ENCODE measurements around the gene CAMLG.

DNA sequence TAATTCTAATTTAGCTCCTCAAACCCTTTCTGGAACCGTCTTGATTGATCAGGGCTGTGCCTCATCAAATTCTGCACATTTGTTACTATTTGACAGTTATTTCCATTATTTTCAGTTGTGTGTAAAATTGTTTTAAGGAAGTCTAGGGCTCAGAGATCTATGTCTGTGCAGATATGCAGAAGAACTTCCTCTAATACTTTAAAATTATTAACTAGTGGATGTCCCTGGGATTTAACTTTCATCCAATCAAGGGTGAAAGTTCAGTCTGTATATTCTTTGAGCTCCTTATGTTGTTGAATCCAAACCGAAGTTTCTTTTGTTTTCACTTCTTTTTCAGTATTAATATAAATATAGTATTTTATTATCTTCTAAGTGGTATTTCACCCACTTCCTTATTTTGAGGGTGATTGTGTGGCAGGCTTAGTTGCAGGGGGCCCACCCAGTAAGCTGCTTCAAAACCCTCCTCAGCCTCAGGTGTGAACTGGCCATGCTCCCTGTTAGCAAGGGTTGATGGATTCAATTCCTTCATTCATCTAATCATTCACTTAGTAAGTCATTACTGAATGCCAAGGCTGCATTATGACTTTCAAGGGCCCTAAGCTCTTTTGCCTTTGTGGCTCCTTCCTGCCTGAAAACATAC, 2.1 kb upstream of the CAMLG start:
- TF ChIP-seq, protein P1, sequence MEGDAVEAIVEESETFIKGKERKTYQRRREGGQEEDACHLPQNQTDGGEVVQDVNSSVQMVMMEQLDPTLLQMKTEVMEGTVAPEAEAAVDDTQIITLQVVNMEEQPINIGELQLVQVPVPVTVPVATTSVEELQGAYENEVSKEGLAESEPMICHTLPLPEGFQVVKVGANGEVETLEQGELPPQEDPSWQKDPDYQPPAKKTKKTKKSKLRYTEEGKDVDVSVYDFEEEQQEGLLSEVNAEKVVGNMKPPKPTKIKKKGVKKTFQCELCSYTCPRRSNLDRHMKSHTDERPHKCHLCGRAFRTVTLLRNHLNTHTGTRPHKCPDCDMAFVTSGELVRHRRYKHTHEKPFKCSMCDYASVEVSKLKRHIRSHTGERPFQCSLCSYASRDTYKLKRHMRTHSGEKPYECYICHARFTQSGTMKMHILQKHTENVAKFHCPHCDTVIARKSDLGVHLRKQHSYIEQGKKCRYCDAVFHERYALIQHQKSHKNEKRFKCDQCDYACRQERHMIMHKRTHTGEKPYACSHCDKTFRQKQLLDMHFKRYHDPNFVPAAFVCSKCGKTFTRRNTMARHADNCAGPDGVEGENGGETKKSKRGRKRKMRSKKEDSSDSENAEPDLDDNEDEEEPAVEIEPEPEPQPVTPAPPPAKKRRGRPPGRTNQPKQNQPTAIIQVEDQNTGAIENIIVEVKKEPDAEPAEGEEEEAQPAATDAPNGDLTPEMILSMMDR (IDR thresholded peaks at IDR 0.05), result no peak
- no peak for TF ChIP-seq POLR2A (IDR thresholded peaks at IDR 0.05)
